ENCODE data around the gene OLA1. TPM values are rescaled to one million over a fixed set of nuclear protein-coding genes. Genes with fewer than 3 reads are reported as not detected.
A peak's percentile ranks its signal among the peaks of the same experiment; 100 is the strongest.

The OLA1 gene
- polyA plus RNA-seq, 1 of the 3 experiments (the other 2 are of a cell fraction): 46.9 TPM

DNA sequence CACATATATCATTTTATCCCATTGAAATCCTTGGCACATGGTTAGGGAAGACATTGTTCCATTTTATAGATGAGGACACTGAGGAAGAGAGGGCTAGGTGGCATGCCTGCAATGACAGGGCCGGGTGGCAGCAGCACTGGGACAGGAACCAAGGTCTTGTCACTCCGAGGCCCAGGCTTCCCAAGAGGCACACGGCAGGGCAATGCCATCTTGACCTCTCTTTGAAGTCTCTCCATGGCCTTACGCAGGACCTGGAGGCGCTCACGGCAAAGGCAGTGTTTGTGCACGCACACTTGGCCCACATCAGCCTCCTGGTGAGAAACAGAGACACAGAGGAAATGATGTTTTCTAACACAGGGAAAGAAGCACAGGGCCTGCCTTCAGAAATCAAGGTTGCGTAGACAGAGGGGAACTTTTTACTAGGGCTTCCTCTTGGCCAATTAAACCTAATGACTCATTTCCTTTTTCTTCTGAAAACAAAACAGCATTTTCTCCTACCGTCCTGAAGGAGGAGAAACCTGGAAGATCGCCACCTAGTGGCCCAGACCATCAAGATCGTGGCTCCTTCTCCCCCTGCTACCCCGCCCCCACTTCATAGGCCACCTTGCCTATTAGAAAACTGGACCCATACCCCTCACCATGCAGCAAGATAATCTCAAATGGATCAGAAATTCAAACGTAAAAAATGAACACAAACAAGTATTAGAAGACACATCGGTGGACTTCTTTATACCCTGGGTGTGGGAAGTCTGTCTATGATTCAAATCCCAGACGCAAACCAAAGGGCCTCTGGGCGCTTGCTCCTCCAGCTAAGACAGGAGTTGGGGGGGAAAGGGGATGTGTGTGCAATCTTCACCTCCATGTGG lies 208.5 kb downstream of the OLA1 start:
- Histone ChIP-seq H2AFZ (ENCODE audit: low read depth) (peak overlapping the region; percentile 80), H3K9ac (0 out of 2 replicates have a peak overlapping the region, but pooled peaks have one; percentile 5), H3K27ac (ENCODE audit: low read depth in 2 of 2, low read length in 1 of 2) (peak overlapping the region; percentile 67 to 78), H3K4me2 (peak overlapping the region; percentile 48), H3K36me3 (replicated peaks in 1 of 2; ENCODE audit: control insufficient read depth in 1 of 2, insufficient read depth in 2 of 2, low read length in 1 of 2) (no peaks in the 10 kb centered on the region), H3K27me3 (ENCODE audit: insufficient read depth) (no peaks in the 10 kb centered on the region), H4K20me1 (ENCODE audit: insufficient read depth) (no peaks in the 10 kb centered on the region), H3K4me3 (ENCODE audit: low read depth in 2 of 2, low read length in 1 of 2) (no peak overlapping the region; a peak in 1 of 4 replicates), H3K9me3 (no peaks in the 10 kb centered on the region), H3F3A (replicated peaks; ENCODE audit: insufficient read depth) (peaks cover 9% of the 10 kb centered on the region), H3K9me2 (no peaks in the 10 kb centered on the region), H3K79me2 (ENCODE audit: insufficient read depth) (no peaks in the 10 kb centered on the region), H3K4me1 (ENCODE audit: control insufficient read depth in 1 of 2, insufficient read depth in 2 of 2, low read depth in 1 of 2, low read length in 1 of 2) (peaks cover 6 to 14% of the 10 kb centered on the region in 2 experiments; a peak in 2 of 4 replicates)
- peak; percentile 83 for DNase-seq
- 52% methylated on average over 15 of the region's 16 CpGs for WGBS (ENCODE audit: low lambda C conversion rate)
- POLR2A ChIA-PET: no interaction called here
- CTCF ChIA-PET: interaction anchor here (0.8 to 1.7 kb wide), 14 partner anchors 9 to 591 kb away, joined by 3 to 8 read pairs (median 3); no protein-coding TSS in a partner anchor
- TF ChIP-seq, protein P1, sequence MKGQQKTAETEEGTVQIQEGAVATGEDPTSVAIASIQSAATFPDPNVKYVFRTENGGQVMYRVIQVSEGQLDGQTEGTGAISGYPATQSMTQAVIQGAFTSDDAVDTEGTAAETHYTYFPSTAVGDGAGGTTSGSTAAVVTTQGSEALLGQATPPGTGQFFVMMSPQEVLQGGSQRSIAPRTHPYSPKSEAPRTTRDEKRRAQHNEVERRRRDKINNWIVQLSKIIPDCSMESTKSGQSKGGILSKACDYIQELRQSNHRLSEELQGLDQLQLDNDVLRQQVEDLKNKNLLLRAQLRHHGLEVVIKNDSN (IDR thresholded peaks at IDR 0.05; ENCODE audit: borderline replicate concordance, low read depth): no peak
- TF ChIP-seq SIN3A (IDR thresholded peaks at IDR 0.05; ENCODE audit: borderline replicate concordance, low read depth, low read length): no peak
- no peak for TF ChIP-seq RXRA (IDR thresholded peaks at IDR 0.05; ENCODE audit: borderline replicate concordance, low read depth)
- no peak for TF ChIP-seq TCF12 (IDR thresholded peaks at IDR 0.05)
- peak; percentile 44 for TF ChIP-seq JUND (IDR thresholded peaks at IDR 0.05)
- TF ChIP-seq MXI1 (IDR thresholded peaks at IDR 0.05; ENCODE audit: low read depth, low read length): no peak
- TF ChIP-seq POLR2AphosphoS5 (IDR thresholded peaks at IDR 0.05; ENCODE audit: low read depth, low read length): no peak
- no peak for TF ChIP-seq NRF1 (IDR thresholded peaks at IDR 0.05; ENCODE audit: low read depth, low read length)
- TF ChIP-seq, protein P2, sequence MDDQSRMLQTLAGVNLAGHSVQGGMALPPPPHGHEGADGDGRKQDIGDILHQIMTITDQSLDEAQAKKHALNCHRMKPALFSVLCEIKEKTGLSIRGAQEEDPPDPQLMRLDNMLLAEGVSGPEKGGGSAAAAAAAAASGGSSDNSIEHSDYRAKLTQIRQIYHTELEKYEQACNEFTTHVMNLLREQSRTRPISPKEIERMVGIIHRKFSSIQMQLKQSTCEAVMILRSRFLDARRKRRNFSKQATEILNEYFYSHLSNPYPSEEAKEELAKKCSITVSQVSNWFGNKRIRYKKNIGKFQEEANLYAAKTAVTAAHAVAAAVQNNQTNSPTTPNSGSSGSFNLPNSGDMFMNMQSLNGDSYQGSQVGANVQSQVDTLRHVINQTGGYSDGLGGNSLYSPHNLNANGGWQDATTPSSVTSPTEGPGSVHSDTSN (IDR thresholded peaks at IDR 0.05): no peak
- 0 out of 2 replicates have a peak, but pooled peaks have one; percentile 27 for TF ChIP-seq TAF1 (IDR thresholded peaks at IDR 0.05; ENCODE audit: borderline replicate concordance, low read depth, low read length)
- peak; percentile 65 for TF ChIP-seq GABPA (IDR thresholded peaks at IDR 0.05; ENCODE audit: low read depth)
- TF ChIP-seq RCOR1 (IDR thresholded peaks at IDR 0.05; ENCODE audit: low read length): peak; percentile 18; the same call in 1 of the 2 replicates
- TF ChIP-seq TEAD4 (IDR thresholded peaks at IDR 0.05; ENCODE audit: borderline replicate concordance, insufficient read depth): no peak
- TF ChIP-seq, protein P3, sequence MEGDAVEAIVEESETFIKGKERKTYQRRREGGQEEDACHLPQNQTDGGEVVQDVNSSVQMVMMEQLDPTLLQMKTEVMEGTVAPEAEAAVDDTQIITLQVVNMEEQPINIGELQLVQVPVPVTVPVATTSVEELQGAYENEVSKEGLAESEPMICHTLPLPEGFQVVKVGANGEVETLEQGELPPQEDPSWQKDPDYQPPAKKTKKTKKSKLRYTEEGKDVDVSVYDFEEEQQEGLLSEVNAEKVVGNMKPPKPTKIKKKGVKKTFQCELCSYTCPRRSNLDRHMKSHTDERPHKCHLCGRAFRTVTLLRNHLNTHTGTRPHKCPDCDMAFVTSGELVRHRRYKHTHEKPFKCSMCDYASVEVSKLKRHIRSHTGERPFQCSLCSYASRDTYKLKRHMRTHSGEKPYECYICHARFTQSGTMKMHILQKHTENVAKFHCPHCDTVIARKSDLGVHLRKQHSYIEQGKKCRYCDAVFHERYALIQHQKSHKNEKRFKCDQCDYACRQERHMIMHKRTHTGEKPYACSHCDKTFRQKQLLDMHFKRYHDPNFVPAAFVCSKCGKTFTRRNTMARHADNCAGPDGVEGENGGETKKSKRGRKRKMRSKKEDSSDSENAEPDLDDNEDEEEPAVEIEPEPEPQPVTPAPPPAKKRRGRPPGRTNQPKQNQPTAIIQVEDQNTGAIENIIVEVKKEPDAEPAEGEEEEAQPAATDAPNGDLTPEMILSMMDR (IDR thresholded peaks at IDR 0.05): peak; percentile 89
- no peak for TF ChIP-seq ELF1 (IDR thresholded peaks at IDR 0.05)
- TF ChIP-seq MEF2A (IDR thresholded peaks at IDR 0.05; ENCODE audit: borderline replicate concordance, low read depth): no peak
- no peak for TF ChIP-seq YY1 (IDR thresholded peaks at IDR 0.05; ENCODE audit: low read depth)
- TF ChIP-seq RAD21 (IDR thresholded peaks at IDR 0.05; ENCODE audit: low read length): peak; percentile 79
- TF ChIP-seq, protein P4, sequence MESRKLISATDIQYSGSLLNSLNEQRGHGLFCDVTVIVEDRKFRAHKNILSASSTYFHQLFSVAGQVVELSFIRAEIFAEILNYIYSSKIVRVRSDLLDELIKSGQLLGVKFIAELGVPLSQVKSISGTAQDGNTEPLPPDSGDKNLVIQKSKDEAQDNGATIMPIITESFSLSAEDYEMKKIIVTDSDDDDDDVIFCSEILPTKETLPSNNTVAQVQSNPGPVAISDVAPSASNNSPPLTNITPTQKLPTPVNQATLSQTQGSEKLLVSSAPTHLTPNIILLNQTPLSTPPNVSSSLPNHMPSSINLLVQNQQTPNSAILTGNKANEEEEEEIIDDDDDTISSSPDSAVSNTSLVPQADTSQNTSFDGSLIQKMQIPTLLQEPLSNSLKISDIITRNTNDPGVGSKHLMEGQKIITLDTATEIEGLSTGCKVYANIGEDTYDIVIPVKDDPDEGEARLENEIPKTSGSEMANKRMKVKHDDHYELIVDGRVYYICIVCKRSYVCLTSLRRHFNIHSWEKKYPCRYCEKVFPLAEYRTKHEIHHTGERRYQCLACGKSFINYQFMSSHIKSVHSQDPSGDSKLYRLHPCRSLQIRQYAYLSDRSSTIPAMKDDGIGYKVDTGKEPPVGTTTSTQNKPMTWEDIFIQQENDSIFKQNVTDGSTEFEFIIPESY (IDR thresholded peaks at IDR 0.05; ENCODE audit: borderline replicate concordance, low read depth): no peak
- TF ChIP-seq, protein P5, sequence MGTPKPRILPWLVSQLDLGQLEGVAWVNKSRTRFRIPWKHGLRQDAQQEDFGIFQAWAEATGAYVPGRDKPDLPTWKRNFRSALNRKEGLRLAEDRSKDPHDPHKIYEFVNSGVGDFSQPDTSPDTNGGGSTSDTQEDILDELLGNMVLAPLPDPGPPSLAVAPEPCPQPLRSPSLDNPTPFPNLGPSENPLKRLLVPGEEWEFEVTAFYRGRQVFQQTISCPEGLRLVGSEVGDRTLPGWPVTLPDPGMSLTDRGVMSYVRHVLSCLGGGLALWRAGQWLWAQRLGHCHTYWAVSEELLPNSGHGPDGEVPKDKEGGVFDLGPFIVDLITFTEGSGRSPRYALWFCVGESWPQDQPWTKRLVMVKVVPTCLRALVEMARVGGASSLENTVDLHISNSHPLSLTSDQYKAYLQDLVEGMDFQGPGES (IDR thresholded peaks at IDR 0.05; ENCODE audit: low read depth, low read length): no peak
- TF ChIP-seq SMC3 (IDR thresholded peaks at IDR 0.05; ENCODE audit: low read depth, low read length): peak; percentile 83
- no peak for TF ChIP-seq FOXM1 (IDR thresholded peaks at IDR 0.05; ENCODE audit: low read depth)
- TF ChIP-seq, protein P6, sequence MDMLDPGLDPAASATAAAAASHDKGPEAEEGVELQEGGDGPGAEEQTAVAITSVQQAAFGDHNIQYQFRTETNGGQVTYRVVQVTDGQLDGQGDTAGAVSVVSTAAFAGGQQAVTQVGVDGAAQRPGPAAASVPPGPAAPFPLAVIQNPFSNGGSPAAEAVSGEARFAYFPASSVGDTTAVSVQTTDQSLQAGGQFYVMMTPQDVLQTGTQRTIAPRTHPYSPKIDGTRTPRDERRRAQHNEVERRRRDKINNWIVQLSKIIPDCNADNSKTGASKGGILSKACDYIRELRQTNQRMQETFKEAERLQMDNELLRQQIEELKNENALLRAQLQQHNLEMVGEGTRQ (IDR thresholded peaks at IDR 0.05; ENCODE audit: borderline replicate concordance, low read depth, low read length): no peak
- peak; percentile 91 for TF ChIP-seq CHD2 (IDR thresholded peaks at IDR 0.05; ENCODE audit: low read length, partially characterized antibody)
- no peak for TF ChIP-seq FOXJ3 (CRISPR knock-in tag; IDR thresholded peaks at IDR 0.05)
- no peak; the same call in 1 of the 2 replicates for TF ChIP-seq NFIC (IDR thresholded peaks at IDR 0.05; ENCODE audit: borderline replicate concordance)
